CD4-positive, alpha-beta T cell treated with Interleukin-1 beta for 1 hour (primary cell): ENCODE data around the gene KCNQ1OT1.

ENCODE experiments used
- DNase-seq, 2 donors: peaks; one replicate each; pipeline ENCODE4 v3.0.0-alpha.2; 2020 to 2022

Gene KCNQ1OT1

GRCh38 chr11:2685566-2686359 lies 14.0 kb downstream of the KCNQ1OT1 start:
- no peak for DNase-seq

- no peak for DNase-seq
These were observed 14.7 kb downstream of the KCNQ1OT1 start for GRCh38 chr11:2685051-2685450.

- DNase-seq: no peak
These were observed 15.2 kb downstream of the KCNQ1OT1 start for GRCh38 chr11:2684581-2684980.

DNA sequence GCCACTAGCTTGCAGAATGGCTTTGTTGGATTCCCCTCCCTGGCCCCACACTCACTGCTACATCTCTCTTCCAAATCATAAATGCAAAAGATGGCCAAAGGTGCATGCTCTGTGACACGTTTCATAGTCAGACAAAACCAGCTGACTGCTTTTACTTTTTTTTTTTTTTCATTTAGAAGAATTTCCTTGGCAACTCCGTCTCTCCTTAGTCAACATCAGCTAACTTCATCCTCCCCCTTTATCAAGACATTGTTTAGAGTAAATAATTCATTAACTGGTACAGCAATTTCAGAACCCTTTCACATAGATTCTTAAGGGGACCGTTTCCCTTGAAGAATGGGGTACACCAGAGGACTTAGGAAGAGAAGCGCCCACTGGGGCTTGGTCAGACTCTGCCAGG lies 16.0 kb downstream of the KCNQ1OT1 start:
- no peak for DNase-seq

DNA sequence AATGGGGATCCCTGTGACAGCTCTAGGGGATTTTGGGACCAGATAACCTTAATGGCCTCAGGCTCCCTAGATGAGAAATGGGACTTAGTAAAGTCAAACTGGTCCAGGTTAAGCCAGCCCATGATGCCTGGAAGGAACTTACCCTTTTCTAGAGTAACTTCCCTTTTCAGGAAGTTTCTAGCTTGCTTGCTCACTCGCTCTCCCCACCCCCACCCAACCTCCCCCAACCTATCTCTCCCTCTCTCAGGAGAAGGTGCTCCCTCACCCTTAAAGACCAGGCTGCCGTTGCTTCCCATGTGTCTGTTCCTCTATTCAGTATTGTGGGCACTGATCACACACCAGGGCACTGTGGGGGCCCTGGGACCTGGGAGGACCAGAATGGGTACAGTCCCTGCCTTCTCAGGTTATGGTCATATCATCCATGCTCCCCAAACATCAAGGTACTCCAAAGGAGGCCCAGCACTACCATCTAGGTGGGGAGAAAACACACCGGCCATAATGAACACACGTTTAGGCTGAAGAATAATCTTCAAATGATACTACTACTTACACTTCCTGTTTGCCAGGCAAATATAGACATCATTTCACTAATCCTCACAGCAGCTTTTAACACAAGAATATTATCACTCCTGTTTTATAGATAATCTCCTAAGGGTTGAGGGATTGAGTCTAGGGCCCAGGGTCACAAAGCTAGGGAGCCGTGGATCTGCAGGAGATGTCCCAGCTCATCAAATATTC lies 18.2 kb downstream of the KCNQ1OT1 start:
- no peak for DNase-seq

DNA sequence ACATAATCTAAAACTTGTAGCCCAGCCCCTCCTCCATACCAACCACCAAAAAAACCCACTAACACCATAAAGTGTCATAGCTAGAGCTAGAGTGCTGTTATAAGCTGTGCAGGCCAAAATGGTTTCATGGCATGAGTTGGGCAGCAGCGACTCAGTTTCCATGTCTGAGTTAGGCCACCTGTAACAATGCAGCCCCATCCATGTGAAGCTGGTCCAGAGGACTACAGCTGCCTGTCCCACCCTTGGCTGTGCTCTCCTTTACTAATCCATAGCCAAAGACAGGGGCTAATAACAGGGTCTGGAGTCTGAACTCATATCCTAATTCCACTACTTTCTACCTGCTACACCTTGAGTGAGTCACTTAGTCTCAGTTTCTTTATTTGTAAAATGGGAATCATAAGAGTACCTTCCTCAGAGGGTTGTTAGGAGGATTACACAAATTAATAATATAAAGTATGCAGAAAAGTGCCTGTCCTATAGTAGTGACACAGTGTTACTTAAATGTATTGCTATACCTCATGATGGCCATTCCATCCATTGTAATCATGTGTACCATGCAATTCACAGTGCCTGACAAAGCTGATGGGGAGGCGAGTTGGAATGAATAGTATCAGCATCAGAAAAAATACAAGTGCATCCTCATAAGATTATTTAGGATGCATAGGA lies 20.6 kb downstream of the KCNQ1OT1 start:
- DNase-seq: no peak

GRCh38 chr11:2678396-2678795 lies 21.4 kb downstream of the KCNQ1OT1 start:
- no peak for DNase-seq

- no peak for DNase-seq
These were observed 22.7 kb downstream of the KCNQ1OT1 start for GRCh38 chr11:2677127-2677526.

GRCh38 chr11:2675540-2675939 lies 24.3 kb downstream of the KCNQ1OT1 start:
- no peak for DNase-seq

- DNase-seq: no peak
These were observed 25.1 kb downstream of the KCNQ1OT1 start for GRCh38 chr11:2674658-2675131.

DNA sequence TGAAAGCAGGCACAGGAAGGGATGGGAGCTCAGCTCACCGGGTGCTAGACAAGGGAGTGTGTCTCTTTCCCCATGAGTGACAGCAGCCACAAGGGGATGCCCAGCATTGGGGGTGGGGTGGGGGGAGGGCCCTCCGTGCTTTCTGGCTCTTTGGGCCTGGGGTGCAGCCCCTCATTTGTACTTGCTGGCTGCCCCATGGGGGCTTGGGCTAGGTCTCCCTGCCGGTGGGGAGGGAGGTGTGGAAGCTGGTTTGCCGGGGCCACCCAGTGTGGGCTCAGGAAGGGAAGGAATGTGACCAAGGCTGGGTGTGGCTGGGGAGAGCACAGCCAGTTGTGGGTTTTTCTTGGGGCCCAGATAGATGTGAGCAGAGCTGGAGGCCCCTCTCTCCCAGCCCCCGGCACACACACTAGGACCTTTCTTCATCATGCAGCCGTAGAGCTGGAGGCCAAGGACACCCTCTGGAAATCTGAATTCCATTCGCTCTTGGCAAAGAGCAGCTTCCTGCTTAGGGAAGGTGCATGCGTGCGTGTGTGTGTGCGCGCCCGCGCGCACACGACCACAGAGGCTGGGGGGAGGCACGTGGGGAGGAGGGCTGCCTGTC lies 25.8 kb downstream of the KCNQ1OT1 start:
- no peak for DNase-seq

DNA sequence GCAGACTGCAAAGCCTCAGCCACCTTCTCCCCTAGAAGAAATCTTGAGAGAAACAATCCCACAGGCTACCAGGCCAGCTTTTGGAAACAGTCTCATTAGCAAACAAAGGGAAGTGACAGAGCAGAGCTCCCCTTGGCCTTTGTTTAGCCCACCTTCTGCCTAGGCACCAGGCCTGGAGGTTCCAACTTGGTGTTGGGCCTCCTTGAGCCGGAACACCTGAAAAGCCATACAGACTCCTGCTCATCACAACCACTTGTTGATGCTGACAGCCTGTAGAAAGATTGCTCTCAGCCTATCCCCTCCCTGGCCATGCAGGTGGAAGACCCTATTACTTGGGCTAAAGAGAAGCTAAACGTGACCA lies 26.6 kb downstream of the KCNQ1OT1 start:
- no peak for DNase-seq

- DNase-seq: no peak
These were observed 27.1 kb downstream of the KCNQ1OT1 start for GRCh38 chr11:2672553-2673249.

DNA sequence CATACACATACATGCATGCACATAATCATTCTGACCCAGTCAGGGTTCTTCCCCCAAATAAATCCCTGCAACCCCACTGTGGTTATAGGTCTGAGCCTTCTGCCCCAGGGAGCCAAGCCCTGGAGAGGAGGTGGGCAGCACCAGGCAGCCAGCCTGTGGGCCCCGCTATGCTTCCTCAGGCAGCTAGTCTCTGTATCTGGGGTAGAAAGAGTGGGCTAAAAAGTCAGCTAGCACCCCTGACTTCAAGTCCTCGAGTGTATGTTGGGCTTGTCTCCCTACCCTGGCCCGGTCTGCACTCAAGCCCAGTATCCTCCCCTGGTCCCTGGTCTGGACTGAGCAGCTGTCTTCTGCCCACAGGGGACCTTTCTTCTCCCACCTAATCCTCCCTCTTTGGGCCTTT lies 28.0 kb downstream of the KCNQ1OT1 start:
- DNase-seq: no peak

GRCh38 chr11:2670541-2671100 lies 29.2 kb downstream of the KCNQ1OT1 start:
- DNase-seq: no peak

- DNase-seq: no peak
These were observed 29.9 kb downstream of the KCNQ1OT1 start for GRCh38 chr11:2669634-2670469.

DNA sequence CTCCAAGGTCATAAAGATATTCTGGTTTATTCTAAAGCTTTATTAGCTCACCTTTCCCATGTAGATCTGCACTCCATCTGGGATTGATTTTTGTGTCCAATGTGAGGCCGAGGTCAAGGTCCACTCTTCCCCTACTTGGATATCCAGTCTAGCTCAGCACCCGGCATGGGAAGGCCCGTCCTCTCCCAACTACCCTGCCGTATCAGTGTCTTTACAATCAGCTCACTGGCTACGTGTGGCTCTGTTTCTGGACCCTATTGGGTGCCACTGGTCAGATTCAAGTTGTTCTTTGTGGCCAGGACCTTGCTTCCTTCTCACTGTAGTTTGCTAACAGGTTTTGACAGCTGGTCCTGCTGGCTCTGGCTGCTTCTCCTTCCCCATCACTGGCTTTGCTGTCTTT lies 30.9 kb downstream of the KCNQ1OT1 start:
- no peak for DNase-seq

- no peak for DNase-seq
These were observed 31.9 kb downstream of the KCNQ1OT1 start for GRCh38 chr11:2667940-2668339.

DNA sequence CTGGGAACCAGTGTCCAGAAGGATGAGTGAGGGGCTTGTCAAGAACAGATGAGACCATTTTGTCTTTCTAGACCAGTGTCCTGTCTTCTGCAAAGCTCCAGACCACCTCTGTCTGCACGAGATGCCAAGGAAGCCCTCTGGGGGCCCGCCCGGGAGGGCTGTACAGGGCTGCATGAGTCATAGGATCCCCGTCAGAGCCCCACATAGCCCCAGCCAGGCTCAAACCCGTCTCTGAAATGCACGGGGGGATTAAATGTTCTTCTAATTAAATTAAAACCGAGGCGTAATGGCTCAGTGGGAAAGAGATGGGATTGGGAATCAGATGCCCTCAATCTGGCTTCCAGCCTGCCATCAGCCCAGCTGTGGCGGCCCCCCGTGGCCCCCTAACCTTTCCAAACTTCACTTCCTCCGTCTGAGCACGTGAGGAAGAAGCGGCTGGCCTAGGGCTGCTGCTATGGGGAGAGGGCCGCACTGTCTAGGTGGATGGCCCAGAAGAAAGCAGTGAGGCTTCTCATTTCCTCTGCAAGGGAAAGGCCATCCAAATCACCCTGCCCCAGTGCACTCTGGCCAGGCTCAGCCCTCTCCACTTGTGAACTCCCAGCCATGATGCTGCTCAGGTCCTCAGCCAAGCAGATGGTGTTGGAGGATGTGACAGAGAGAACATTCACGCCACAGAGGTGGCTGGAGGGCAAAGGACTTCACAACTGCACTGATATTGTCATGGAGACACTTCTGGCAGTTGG lies 32.8 kb downstream of the KCNQ1OT1 start:
- no peak for DNase-seq

DNA sequence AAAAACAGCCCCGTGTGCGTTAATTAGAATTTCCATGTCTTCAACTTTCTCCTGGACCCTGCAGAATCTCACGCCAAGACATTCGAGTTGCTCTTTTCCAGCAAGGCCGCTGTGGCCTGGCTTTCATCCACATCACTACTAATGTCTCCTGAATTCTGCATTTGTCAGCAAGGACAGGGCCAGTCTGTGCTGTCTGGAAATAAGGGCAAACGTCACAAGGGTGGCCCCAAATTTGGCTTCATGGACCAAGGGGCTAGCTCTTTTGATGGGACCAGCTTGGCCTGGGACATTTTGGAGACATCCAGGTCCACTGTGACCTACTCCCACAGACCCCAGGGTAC lies 33.4 kb downstream of the KCNQ1OT1 start:
- no peak for DNase-seq
